Embryonic facial prominence (tissue), 1 donor: ENCODE results near the gene ZNF792.
A peak's percentile ranks its signal among the peaks of the same experiment; 100 is the strongest.
"Not testable (repeated sequence)": the region's sequence is repeated elsewhere in the genome, so short reads cannot be mapped to it uniquely, and the experiment has no call there.

Source experiments
- DNase-seq: peaks from one replicate; pipeline ENCODE4 v3.0.0-alpha.2; 2016; ENCODE audit errors: extremely low spot score

Gene ZNF792

GRCh38 chr19:34970185-34970780, 6.3 kb upstream of the ZNF792 start:
- not testable (repeated sequence) for DNase-seq

GRCh38 chr19:34969721-34970120, 5.7 kb upstream of the ZNF792 start:
- no peak for DNase-seq

- no peak for DNase-seq
Observed at GRCh38 chr19:34967551-34967950, 3.5 kb upstream of the ZNF792 start.

GRCh38 chr19:34965505-34965904, 1.5 kb upstream of the ZNF792 start:
- DNase-seq, result not testable (repeated sequence)

- DNase-seq, result no peak
Observed at GRCh38 chr19:34964598-34964997, 569 bp upstream of the ZNF792 start.

- DNase-seq, result no peak
Observed at GRCh38 chr19:34962687-34963572, 1.1 kb downstream of the ZNF792 start.

GRCh38 chr19:34961775-34962686, 2.0 kb downstream of the ZNF792 start:
- no peak for DNase-seq

- no peak for DNase-seq
Observed at GRCh38 chr19:34960940-34961679, 2.9 kb downstream of the ZNF792 start.

- DNase-seq, result no peak
Observed at GRCh38 chr19:34960103-34960805, 3.8 kb downstream of the ZNF792 start.

- no peak for DNase-seq
Observed at GRCh38 chr19:34959021-34959420, 5.0 kb downstream of the ZNF792 start.

- DNase-seq, result no peak
Observed at GRCh38 chr19:34957830-34958751, 5.9 kb downstream of the ZNF792 start.

GRCh38 chr19:34953092-34953491, 10.9 kb downstream of the ZNF792 start:
- no peak for DNase-seq

GRCh38 chr19:34943861-34944573, 20.0 kb downstream of the ZNF792 start:
- no peak for DNase-seq

- DNase-seq, result no peak
Observed at GRCh38 chr19:34938886-34939285, 25.1 kb downstream of the ZNF792 start.

- no peak for DNase-seq
Observed at GRCh38 chr19:34936184-34936583, 27.8 kb downstream of the ZNF792 start.

GRCh38 chr19:34932494-34932893, 31.5 kb downstream of the ZNF792 start:
- DNase-seq, result no peak

GRCh38 chr19:34926685-34927375, 37.2 kb downstream of the ZNF792 start, which contains the start of gene ZNF30:
ZNF30 (plus strand) TSS chr19:34926903; CDS start chr19:34929948, 3,045 bp downstream.
- DNase-seq, result peak; percentile 57

GRCh38 chr19:34926361-34926684, 37.7 kb downstream of the ZNF792 start:
- DNase-seq, result no peak
